Measurements from ENCODE around the gene DDX49.
A peak's percentile ranks its signal among the peaks of the same experiment; 100 is the strongest.
"Not testable (repeated sequence)": the region's sequence is repeated elsewhere in the genome, so short reads cannot be mapped to it uniquely, and the experiment has no call there.

Gene DDX49

GRCh38 chr19:18910801-18911436 lies 8.6 kb upstream of the DDX49 start:
- no peak for DNase-seq (ENCODE audit: low spot score)

DNA sequence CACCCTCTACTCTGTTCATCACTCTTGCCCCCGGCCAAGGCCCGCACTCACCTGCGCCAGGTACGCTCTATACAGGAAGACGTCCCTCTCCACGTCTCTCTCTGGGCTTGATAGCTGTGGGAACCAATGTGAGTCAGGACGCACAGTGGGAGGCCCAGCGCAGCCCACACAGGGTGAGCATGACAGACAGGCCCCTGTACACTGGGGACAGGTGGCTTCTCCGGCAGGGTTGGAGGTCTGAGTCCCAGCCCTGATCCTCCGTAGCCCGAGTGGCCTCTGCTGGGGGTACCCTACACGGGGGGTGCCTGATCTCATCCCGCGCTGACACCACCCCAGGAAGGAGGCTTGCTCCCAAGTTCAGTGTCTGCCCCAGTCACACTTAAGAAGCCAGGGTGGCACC lies 6.6 kb upstream of the DDX49 start:
- DNase-seq (ENCODE audit: low spot score) = no peak

- DNase-seq (ENCODE audit: low spot score) = no peak
Observed at GRCh38 chr19:18913466-18913865, 6.0 kb upstream of the DDX49 start.

GRCh38 chr19:18915639-18916038 lies 3.9 kb upstream of the DDX49 start:
- peak; percentile 20 for DNase-seq (ENCODE audit: low spot score)

GRCh38 chr19:18917593-18917992 lies 1.9 kb upstream of the DDX49 start:
- DNase-seq (ENCODE audit: low spot score) = not testable (repeated sequence)

DNA sequence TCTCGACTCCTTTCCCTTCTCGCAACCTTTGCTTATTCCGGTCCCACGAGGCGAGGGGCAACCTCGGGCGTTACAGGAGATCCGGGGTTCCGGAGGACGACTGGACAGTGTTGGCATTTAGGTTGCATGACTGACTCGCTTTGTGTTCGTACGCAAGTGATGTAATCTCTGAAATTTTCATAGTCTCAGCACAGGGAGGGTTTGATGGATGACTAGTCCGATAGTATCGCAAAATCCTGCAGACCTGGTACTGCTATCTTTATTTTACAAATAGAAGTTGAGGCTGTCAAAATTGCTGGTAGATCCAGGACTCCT lies 342 bp downstream of the DDX49 start:
- DNase-seq (ENCODE audit: low spot score) = no peak

DNA sequence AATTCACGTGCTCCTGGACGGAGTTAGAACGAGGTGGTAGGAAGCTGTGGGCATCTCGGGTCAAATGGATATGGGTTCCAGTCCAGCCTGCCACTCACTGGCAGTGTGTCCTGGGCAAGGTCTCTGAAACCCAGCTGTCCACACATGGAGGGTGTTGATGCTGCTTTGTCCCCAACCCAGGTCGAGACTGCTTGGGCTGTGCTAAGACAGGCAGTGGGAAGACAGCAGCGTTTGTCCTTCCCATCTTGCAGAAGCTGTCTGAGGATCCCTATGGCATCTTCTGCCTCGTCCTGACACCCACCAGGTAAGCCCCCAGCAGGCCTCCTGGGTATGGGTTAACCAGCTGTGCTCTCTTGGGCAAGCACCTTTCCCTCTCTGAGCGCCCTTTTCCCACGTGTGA lies 885 bp downstream of the DDX49 start:
- DNase-seq (ENCODE audit: low spot score) = no peak

DNA sequence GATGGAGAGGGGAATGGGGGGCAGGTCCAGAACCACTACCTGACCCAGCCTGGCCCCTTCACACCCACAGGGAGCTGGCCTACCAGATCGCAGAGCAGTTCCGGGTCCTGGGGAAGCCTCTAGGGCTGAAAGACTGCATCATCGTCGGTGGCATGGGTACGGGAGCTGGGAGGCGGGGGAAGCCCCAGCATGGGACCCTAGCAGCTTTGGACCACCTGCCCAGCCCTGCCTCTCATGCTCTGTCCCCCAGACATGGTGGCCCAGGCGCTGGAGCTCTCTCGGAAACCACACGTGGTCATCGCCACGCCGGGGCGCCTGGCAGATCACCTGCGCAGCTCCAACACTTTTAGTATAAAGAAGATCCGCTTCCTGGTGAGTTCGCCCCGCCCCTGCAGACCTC lies 2.1 kb downstream of the DDX49 start:
- DNase-seq (ENCODE audit: low spot score) = no peak

- DNase-seq (ENCODE audit: low spot score) = no peak
Observed at GRCh38 chr19:18922228-18922985, 2.9 kb downstream of the DDX49 start.

DNA sequence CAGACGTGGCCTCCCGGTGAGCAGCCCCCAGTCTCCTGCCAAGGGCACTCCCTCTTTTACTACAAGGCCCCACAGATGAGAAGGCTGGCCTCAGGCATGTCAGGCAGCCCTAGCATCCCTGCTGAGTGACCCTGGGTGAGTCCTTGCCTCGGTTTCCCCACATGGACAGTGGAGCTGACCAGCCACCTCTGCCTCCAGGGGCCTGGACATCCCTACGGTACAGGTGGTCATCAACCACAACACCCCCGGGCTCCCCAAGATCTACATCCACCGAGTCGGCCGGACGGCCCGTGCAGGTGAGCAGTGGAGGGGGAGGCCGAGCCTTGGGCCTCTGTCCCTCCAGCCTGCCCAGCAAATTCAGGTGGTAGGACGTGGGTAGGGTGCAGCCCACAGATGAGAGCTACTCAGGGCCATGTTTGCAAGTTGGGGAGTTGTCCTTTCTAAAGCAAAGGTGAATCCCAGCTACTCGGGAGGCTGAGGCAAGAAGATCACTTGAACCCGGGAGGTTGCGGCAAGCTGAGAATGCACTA lies 5.2 kb downstream of the DDX49 start:
- no peak for DNase-seq (ENCODE audit: low spot score)

DNA sequence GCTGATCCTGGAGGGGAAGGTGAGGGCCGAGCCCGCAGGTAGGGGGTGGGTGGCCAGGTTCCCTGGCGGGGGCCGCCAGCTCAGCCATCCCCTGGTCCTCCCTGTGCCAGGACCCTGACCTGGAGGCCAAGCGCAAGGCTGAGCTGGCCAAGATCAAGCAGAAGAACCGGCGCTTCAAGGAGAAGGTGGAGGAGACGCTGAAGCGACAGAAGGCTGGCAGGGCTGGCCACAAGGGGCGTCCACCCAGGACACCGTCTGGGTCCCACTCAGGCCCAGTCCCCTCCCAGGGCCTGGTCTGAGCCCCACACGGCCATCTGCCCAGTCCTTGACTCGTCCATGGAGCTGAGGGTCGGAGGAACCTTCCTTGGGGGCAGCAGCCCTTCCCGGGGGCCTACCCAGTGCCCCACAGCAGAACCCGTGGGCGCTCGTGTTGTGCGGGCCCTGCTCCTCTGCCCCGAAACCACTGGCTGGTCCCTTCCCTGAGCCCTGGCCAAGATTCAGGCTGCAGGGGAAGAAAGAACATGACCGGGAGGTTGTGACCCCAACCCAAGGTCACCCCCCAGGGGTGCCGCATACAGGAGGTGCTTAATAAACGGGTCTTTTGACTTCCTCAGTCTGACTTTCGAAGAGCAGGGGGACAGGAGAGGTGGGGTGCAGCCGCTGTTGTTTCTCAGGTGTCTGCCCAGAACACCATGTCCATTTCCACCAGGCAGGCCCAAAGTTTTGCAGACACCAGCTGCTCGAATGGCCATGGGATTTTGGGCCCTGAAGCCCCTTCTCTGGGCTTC lies 8.7 kb downstream of the DDX49 start:
- no peak for DNase-seq (ENCODE audit: low spot score)

DNA sequence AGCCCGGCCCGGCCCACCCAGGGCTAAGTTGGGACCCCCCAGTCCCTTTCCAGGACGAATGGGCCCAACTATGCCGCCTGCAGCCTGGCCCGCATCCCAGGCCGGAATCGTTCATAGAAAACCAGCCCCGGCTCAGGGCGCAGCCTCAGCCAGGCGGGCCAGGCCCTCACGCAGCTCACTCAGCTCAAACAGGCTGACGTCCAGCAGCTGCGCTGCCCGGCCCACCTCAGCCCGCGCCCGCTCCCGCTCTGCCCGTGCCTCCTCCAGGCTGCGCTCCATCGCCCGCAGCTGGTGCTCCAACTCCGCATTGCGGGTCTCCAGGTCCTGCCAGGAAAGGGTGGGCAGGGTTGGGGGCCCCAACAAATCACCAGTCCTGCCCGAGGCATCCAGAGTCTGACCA lies 9.8 kb downstream of the DDX49 start:
- DNase-seq (ENCODE audit: low spot score) = no peak

- DNase-seq (ENCODE audit: low spot score) = no peak
Observed at GRCh38 chr19:18931316-18932162, 12.0 kb downstream of the DDX49 start.

GRCh38 chr19:18932216-18932841 lies 12.8 kb downstream of the DDX49 start:
- DNase-seq (ENCODE audit: low spot score) = peak; percentile 74

GRCh38 chr19:18933297-18933696 lies 13.8 kb downstream of the DDX49 start:
- DNase-seq (ENCODE audit: low spot score) = no peak

GRCh38 chr19:18939163-18939562 lies 19.6 kb downstream of the DDX49 start:
- no peak for DNase-seq (ENCODE audit: low spot score)

DNA sequence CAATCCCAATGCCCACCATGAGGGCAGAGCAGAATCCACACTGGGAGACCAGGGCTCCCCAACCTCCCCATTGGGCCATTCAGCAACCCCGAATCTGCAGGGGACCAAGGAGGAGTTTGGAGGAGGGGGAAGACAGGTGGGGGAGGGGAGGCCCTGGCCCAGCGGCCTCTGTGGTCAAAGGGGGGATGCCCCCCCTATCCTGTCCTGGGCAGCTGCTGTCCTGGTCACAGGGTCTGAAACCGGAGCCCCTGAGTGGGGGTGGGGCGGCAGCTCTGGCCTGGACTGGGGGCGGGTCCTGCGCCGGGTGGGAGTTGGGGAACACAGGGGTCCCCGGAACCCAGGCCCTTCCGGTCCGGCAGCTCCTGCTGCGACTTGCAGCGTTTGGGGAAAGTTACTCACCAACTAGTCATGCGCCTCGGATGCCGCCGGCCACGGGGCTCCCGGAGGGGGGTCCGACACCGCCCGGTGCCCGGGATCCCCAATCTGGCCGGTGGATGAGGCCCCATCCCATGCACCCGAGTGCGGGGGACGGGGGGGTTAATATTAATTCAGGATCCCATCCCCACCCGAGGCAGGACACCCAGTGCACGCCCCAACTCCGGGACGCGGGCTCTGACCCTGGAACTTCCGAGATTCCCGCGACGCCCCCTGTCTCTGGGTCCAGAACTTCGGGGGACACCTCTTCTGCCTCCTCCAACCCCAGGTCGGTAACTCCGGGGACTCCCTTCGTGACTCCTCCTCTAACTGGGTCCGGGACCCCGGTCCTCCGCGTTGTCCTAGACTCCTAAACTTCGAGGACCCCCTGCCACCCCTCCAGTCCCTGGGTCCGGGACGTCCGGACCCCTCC lies 20.6 kb downstream of the DDX49 start:
- DNase-seq (ENCODE audit: low spot score) = no peak

DNA sequence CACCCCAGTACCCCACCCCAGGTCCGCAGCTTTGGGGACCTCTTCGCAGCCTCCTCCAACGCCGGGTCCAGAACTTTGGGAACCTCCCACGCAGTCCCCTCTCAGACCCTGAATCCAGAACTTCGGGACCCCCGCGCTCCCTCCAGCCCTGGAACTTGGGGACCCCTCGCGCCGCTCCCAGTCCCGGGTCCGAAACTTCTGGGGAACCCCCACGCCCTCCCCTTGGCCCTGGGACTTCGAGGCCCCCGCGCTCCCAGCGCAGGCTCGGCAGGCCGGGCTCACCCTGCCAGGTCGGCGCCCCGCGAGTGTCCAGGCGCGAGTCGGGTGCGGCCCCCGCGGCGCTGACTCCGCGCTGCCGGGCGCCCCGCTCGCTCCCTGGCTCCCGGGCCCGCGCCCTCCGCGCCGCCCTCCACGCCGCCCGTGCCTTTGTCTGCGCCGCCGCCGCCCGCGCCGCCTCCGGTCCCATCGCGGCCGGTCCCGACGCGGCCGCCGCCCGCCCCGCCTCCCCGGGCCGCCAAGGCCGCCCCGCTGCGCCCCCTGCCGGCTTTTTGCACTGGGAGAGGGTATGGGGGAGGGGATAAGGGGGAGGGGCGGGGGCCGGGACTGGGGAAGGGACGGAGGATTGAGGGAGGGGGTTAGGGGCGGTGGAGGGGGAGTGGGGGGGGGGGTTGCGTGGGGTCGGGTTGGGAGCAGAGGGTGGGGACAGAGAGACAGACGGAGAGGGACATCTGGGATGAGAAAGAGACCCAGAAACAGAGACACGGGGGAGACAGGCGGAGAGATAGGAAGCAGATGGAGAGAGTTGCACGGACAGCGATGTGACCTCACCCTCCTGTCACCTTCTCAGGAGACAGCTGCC lies 21.5 kb downstream of the DDX49 start, which contains the start of gene HOMER3:
HOMER3 (minus strand) TSS at position 449 of the 859 bp plus-strand sequence. CDS start 2,235 bp downstream, outside the sequence.
- peak; percentile 74 for DNase-seq (ENCODE audit: low spot score)

- DNase-seq (ENCODE audit: low spot score) = no peak
Observed at GRCh38 chr19:18941628-18942354, 22.3 kb downstream of the DDX49 start.
